Measurements from ENCODE around the gene LITAF. TPM values are rescaled to one million over a fixed set of nuclear protein-coding genes. Genes with fewer than 3 reads are reported as not detected.

Gene LITAF
- total RNA-seq, 2 donors from 2014 or later = 36.6 to 62.9 TPM

DNA sequence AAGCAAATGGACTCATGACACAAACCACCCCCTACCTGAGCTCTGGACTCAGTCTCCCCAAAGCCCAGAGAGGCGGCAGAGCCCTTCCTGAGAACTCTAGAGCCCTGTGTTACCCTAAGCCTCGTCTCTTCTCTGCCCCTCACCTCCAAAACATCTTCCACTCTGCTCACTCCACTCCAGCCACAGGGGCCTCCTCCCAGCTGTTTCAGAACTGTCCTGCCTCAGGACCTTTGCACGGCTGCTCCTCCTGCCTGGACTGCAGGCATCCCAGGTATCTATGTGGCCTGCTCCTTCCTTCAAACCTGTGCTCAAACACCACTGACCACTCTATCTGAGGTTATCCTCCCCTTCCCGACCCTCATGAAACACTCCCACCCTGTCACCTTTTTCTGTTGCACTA is 12.9 kb upstream of the LITAF start:
- Histone ChIP-seq H3K27ac (ENCODE audit: low read depth, low read length) (no peak overlapping the region), H3K27me3 (ENCODE audit: control insufficient read depth, insufficient read depth, low read length, poor library complexity, severe bottlenecking) (no peaks in the 10 kb centered on the region), H3K4me1 (ENCODE audit: control insufficient read depth, insufficient read depth, low read length) (peaks cover 4% of the 10 kb centered on the region), H3K9me3 (ENCODE audit: control insufficient read depth, low read length) (no peaks in the 10 kb centered on the region), H3K9ac (ENCODE audit: extremely low read depth, low read length, poor library complexity, severe bottlenecking) (no peak overlapping the region), H3K4me3 (ENCODE audit: low read length) (no peak overlapping the region), H3K36me3 (ENCODE audit: control insufficient read depth, insufficient read depth, low read length) (no peaks in the 10 kb centered on the region)
- DNase-seq = no peak
- Mint-ChIP-seq H3K27ac (no peak overlapping the region), H3K4me1 (no peaks in the 10 kb centered on the region), H3K9me3 (no peaks in the 10 kb centered on the region), H3K4me3 (no peak overlapping the region), H3K27me3 (ENCODE audit: insufficient read depth) (no peaks in the 10 kb centered on the region), H3K36me3 (ENCODE audit: low read depth) (no peaks in the 10 kb centered on the region)
- TF ChIP-seq, protein P1, sequence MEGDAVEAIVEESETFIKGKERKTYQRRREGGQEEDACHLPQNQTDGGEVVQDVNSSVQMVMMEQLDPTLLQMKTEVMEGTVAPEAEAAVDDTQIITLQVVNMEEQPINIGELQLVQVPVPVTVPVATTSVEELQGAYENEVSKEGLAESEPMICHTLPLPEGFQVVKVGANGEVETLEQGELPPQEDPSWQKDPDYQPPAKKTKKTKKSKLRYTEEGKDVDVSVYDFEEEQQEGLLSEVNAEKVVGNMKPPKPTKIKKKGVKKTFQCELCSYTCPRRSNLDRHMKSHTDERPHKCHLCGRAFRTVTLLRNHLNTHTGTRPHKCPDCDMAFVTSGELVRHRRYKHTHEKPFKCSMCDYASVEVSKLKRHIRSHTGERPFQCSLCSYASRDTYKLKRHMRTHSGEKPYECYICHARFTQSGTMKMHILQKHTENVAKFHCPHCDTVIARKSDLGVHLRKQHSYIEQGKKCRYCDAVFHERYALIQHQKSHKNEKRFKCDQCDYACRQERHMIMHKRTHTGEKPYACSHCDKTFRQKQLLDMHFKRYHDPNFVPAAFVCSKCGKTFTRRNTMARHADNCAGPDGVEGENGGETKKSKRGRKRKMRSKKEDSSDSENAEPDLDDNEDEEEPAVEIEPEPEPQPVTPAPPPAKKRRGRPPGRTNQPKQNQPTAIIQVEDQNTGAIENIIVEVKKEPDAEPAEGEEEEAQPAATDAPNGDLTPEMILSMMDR (conservative IDR thresholded peaks at IDR 0.05) = no peak
- WGBS, 2 experiments (ENCODE audit: insufficient coverage in 1 of 2, insufficient read length in 1 of 2) = 92 to 94% methylated on average over 2 to 4 of the region's 4 CpGs

DNA sequence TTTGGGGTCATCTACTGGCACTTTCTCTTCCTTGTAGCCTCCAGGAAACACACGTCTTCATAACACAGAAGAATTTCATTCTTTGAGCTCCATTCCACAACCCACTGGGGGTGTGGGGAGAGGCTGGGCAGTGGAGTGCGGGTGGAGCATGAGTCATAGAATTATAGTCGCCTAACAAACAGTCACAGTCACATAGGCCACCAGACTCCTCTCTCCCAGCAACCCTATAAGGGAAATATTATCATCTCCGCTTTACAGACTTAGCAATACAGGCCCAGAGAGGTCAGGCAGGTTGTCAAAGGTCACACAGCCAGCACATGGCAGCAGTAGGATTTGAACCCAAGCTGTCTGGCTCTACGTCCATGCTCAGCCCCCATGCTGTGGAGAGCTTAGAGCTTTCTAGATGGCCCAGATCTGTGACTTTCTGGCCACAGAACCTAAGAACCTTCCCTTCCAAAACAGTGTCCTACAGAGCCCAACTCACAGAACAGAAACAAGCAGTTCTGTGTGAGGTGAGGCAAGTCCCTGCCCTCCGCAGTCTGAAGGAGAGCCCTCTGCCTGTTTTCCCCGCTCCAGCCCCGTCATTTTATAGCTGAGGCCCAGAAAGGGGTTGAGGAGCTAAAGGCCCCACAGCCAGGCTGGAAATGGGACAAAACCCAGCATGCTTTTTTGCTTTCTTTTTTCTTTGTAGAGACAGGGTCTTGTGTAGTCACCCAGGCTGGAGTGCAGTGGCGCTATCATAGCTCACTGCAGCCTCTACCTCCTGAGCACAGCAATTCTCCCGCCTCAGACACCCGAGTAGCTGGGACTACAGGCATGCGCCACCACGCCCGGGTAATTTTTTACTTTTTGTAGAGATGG is 10.7 kb upstream of the LITAF start:
- H3K9ac ChIP-seq (ENCODE audit: extremely low read depth, low read length, poor library complexity, severe bottlenecking) = no peak overlapping the region
- Mint-ChIP-seq H3K36me3 (ENCODE audit: low read depth) (no peaks in the 10 kb centered on the region), H3K27me3 (ENCODE audit: insufficient read depth) (no peaks in the 10 kb centered on the region), H3K4me1 (no peaks in the 10 kb centered on the region), H3K4me3 (no peak overlapping the region), H3K27ac (no peak overlapping the region), H3K9me3 (no peaks in the 10 kb centered on the region)
- no peaks in the 10 kb centered on the region for H3K27me3 ChIP-seq (ENCODE audit: control insufficient read depth, insufficient read depth, low read length, poor library complexity, severe bottlenecking)
- TF ChIP-seq, protein P1 (conservative IDR thresholded peaks at IDR 0.05) = no peak
- H3K9me3 ChIP-seq (ENCODE audit: control insufficient read depth, low read length) = no peaks in the 10 kb centered on the region
- no peak for DNase-seq
- no peaks in the 10 kb centered on the region for H3K36me3 ChIP-seq (ENCODE audit: control insufficient read depth, insufficient read depth, low read length)
- no peak overlapping the region for H3K4me3 ChIP-seq (ENCODE audit: low read length)
- no peaks in the 10 kb centered on the region for H3K4me1 ChIP-seq (ENCODE audit: control insufficient read depth, insufficient read depth, low read length)
- WGBS, 2 experiments (ENCODE audit: insufficient coverage in 1 of 2, insufficient read length in 1 of 2) = 92 to 93% methylated on average over 6 to 13 of the region's 14 CpGs
- H3K27ac ChIP-seq (ENCODE audit: low read depth, low read length) = no peak overlapping the region

- no peak overlapping the region for H3K4me3 Mint-ChIP-seq
- no peaks in the 10 kb centered on the region for H3K27me3 Mint-ChIP-seq (ENCODE audit: insufficient read depth)
- Histone ChIP-seq H3K36me3 (ENCODE audit: control insufficient read depth, insufficient read depth, low read length) (no peaks in the 10 kb centered on the region), H3K4me3 (ENCODE audit: low read length) (no peak overlapping the region), H3K27me3 (ENCODE audit: control insufficient read depth, insufficient read depth, low read length, poor library complexity, severe bottlenecking) (no peaks in the 10 kb centered on the region), H3K9me3 (ENCODE audit: control insufficient read depth, low read length) (no peaks in the 10 kb centered on the region), H3K9ac (ENCODE audit: extremely low read depth, low read length, poor library complexity, severe bottlenecking) (no peak overlapping the region), H3K4me1 (ENCODE audit: control insufficient read depth, insufficient read depth, low read length) (no peaks in the 10 kb centered on the region), H3K27ac (ENCODE audit: low read depth, low read length) (no peak overlapping the region)
- no peak for DNase-seq
- TF ChIP-seq, protein P1 (conservative IDR thresholded peaks at IDR 0.05) = no peak
- no peak overlapping the region for H3K27ac Mint-ChIP-seq
- H3K9me3 Mint-ChIP-seq = no peaks in the 10 kb centered on the region
- H3K4me1 Mint-ChIP-seq = no peaks in the 10 kb centered on the region
- H3K36me3 Mint-ChIP-seq (ENCODE audit: low read depth) = no peaks in the 10 kb centered on the region
- WGBS, 2 experiments (ENCODE audit: insufficient coverage in 1 of 2, insufficient read length in 1 of 2) = 69 to 78% methylated on average over 2 to 4 of the region's 4 CpGs
These were observed 10.0 kb upstream of the LITAF start for GRCh38 chr16:11596572-11597226.
